ENCODE measurements around the gene AHNAK.

- TF ChIP-seq EZH2 (IDR thresholded peaks at IDR 0.05) = no peak
- no peak for TF ChIP-seq EZH2phosphoT487 (IDR thresholded peaks at IDR 0.05)
- TF ChIP-seq CTCF (IDR thresholded peaks at IDR 0.05) = no peak
These were observed 141.7 kb downstream of the AHNAK start for GRCh38 chr11:62404901-62405300.
